Mucosa of rectum (tissue), 2 donors: ENCODE data around the gene CYP46A1.
A peak's percentile ranks its signal among the peaks of the same experiment; 100 is the strongest.

Experiments used
- H3K27ac ChIP-seq, 2 donors: one replicate each; pipeline ENCODE4 v1.7.0; 2013; ENCODE audit warnings: inconsistent platforms in 2 of 2, low read depth in 2 of 2, low read length in 2 of 2
- H3K27me3 ChIP-seq, 2 donors: one replicate each; pipeline ENCODE4 v1.7.0; 2013; ENCODE audit warnings: low read length in 2 of 2; ENCODE audit not compliant: control insufficient read depth in 2 of 2, insufficient read depth in 2 of 2
- H3K36me3 ChIP-seq, 2 donors: one replicate each; pipeline ENCODE4 v1.7.0; 2013; ENCODE audit warnings: low read length in 2 of 2; ENCODE audit not compliant: control insufficient read depth in 2 of 2, insufficient read depth in 2 of 2
- H3K4me1 ChIP-seq, 2 donors: one replicate each; pipeline ENCODE4 v1.7.0; 2013; ENCODE audit warnings: low read length in 2 of 2, mild to moderate bottlenecking in 1 of 2; ENCODE audit not compliant: control insufficient read depth in 2 of 2, insufficient read depth in 2 of 2
- H3K4me3 ChIP-seq, 2 donors: one replicate each; pipeline ENCODE4 v1.7.0; 2013; ENCODE audit warnings: low read length in 2 of 2
- H3K9ac ChIP-seq, 2 donors: one replicate each; pipeline ENCODE4 v1.7.0; 2013; ENCODE audit warnings: low read length in 2 of 2, low read depth in 1 of 2, mild to moderate bottlenecking in 1 of 2
- H3K9me3 ChIP-seq, 2 donors: one replicate each; pipeline ENCODE4 v1.7.0; 2013; ENCODE audit warnings: low read length in 2 of 2; ENCODE audit not compliant: control insufficient read depth in 2 of 2
- donor health status: healthy.
- donor health status: Normal muscosa, but diverticular disease.

Gene CYP46A1

GRCh38 chr14:99742074-99742473 is 58.0 kb downstream of the CYP46A1 start:
- no peak overlapping the region for H3K9ac ChIP-seq
- no peaks in the 10 kb centered on the region for H3K9me3 ChIP-seq
- peaks cover 15 to 24% of the 10 kb centered on the region in 2 donors for H3K27me3 ChIP-seq
- no peaks in the 10 kb centered on the region for H3K36me3 ChIP-seq
- H3K27ac ChIP-seq = no peak overlapping the region
- H3K4me1 ChIP-seq = peaks cover 4 to 13% of the 10 kb centered on the region in 2 donors
- no peak overlapping the region for H3K4me3 ChIP-seq

- Histone ChIP-seq H3K4me3 (no peak overlapping the region), H3K9me3 (no peaks in the 10 kb centered on the region), H3K27me3 (peaks cover 9 to 20% of the 10 kb centered on the region in 2 donors), H3K36me3 (no peaks in the 10 kb centered on the region), H3K4me1 (peaks cover 4 to 10% of the 10 kb centered on the region in 2 donors), H3K27ac (no peak overlapping the region), H3K9ac (no peak overlapping the region)
Measured at GRCh38 chr14:99742509-99743487, 58.7 kb downstream of the CYP46A1 start.

- H3K4me1 ChIP-seq = peaks cover 4 to 10% of the 10 kb centered on the region in 2 donors
- no peak overlapping the region for H3K9ac ChIP-seq
- no peaks in the 10 kb centered on the region for H3K36me3 ChIP-seq
- peak overlapping the region in 1 of 2 donors; percentile 26 for H3K27ac ChIP-seq
- H3K4me3 ChIP-seq = no peak overlapping the region
- no peaks in the 10 kb centered on the region for H3K9me3 ChIP-seq
- peaks cover 4 to 16% of the 10 kb centered on the region in 2 donors for H3K27me3 ChIP-seq
Measured at GRCh38 chr14:99744199-99744872, 60.2 kb downstream of the CYP46A1 start.

- Histone ChIP-seq H3K4me1 (peaks cover 4 to 10% of the 10 kb centered on the region in 2 donors), H3K9ac (no peak overlapping the region), H3K36me3 (no peaks in the 10 kb centered on the region), H3K27ac (peak overlapping the region in 1 of 2 donors; percentile 26), H3K4me3 (no peak overlapping the region), H3K27me3 (peaks cover 4 to 16% of the 10 kb centered on the region in 2 donors), H3K9me3 (no peaks in the 10 kb centered on the region)
Measured at GRCh38 chr14:99744873-99745224, 60.8 kb downstream of the CYP46A1 start.

- Histone ChIP-seq H3K27me3 (peaks cover 0 to 16% of the 10 kb centered on the region in 2 donors), H3K36me3 (no peaks in the 10 kb centered on the region), H3K9me3 (no peaks in the 10 kb centered on the region), H3K4me1 (peaks cover 4 to 10% of the 10 kb centered on the region in 2 donors), H3K4me3 (no peak overlapping the region), H3K27ac (peak overlapping the region; percentile 57 to 61), H3K9ac (no peak overlapping the region)
Measured at GRCh38 chr14:99745307-99745951, 61.3 kb downstream of the CYP46A1 start.

GRCh38 chr14:99747167-99747566 is 63.1 kb downstream of the CYP46A1 start:
- no peak overlapping the region for H3K4me3 ChIP-seq
- no peaks in the 10 kb centered on the region for H3K36me3 ChIP-seq
- H3K27me3 ChIP-seq = peaks cover 6 to 8% of the 10 kb centered on the region in 2 donors
- no peak overlapping the region for H3K9ac ChIP-seq
- H3K4me1 ChIP-seq = peaks cover 4 to 10% of the 10 kb centered on the region in 2 donors
- peak overlapping the region in 1 of 2 donors; percentile 16 for H3K27ac ChIP-seq
- H3K9me3 ChIP-seq = no peaks in the 10 kb centered on the region

GRCh38 chr14:99747582-99748330 is 63.7 kb downstream of the CYP46A1 start:
- Histone ChIP-seq H3K4me1 (peaks cover 9 to 10% of the 10 kb centered on the region in 2 donors), H3K27me3 (peaks cover 6 to 9% of the 10 kb centered on the region in 2 donors), H3K4me3 (no peak overlapping the region), H3K9me3 (no peaks in the 10 kb centered on the region), H3K36me3 (no peaks in the 10 kb centered on the region), H3K27ac (peak overlapping the region in 1 of 2 donors; percentile 16), H3K9ac (no peak overlapping the region)

GRCh38 chr14:99748529-99748928 is 64.4 kb downstream of the CYP46A1 start:
- H3K36me3 ChIP-seq = no peaks in the 10 kb centered on the region

GRCh38 chr14:99749142-99749541 is 65.0 kb downstream of the CYP46A1 start:
- no peak overlapping the region for H3K4me3 ChIP-seq
- peaks cover 9 to 15% of the 10 kb centered on the region in 2 donors for H3K4me1 ChIP-seq
- no peak overlapping the region for H3K9ac ChIP-seq
- H3K27me3 ChIP-seq = peaks cover 8 to 12% of the 10 kb centered on the region in 2 donors
- no peak overlapping the region for H3K27ac ChIP-seq
- no peaks in the 10 kb centered on the region for H3K36me3 ChIP-seq
- no peaks in the 10 kb centered on the region for H3K9me3 ChIP-seq

More at GRCh38 chr14:99748529-99748928, 64.4 kb downstream of the CYP46A1 start:
- Histone ChIP-seq H3K9ac (no peak overlapping the region), H3K27me3 (peaks cover 8 to 9% of the 10 kb centered on the region in 2 donors), H3K27ac (no peak overlapping the region), H3K4me3 (no peak overlapping the region), H3K9me3 (no peaks in the 10 kb centered on the region), H3K4me1 (peaks cover 9 to 14% of the 10 kb centered on the region in 2 donors)
